Measurements from ENCODE around the gene PLCL1. TPM values are rescaled to one million over a fixed set of nuclear protein-coding genes. Genes with fewer than 3 reads are reported as not detected.

PLCL1 gene
- total and polyA plus RNA-seq, 8 donors, result 0.38 to 1.5 (median 0.73) TPM

DNA sequence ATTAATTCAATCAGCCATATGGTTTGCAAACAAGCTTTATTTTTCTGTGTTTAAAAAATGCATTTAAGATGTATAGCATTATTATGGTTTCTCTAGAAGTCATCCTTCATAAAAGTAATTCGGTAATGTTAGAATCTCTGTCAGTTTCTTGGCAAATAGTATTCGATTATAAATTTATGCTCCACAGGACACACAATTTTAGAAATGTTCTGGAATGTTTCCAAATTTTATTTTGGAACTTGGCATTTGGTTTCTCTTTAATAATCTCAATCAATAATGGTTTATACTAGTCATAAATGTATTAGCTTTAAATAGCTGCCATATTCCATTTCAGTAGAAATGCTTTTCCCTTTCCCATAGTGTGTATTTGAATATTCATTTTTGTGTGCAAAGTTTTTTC lies 156.4 kb downstream of the PLCL1 start:
- no peak overlapping the region for H3K27ac ChIP-seq

DNA sequence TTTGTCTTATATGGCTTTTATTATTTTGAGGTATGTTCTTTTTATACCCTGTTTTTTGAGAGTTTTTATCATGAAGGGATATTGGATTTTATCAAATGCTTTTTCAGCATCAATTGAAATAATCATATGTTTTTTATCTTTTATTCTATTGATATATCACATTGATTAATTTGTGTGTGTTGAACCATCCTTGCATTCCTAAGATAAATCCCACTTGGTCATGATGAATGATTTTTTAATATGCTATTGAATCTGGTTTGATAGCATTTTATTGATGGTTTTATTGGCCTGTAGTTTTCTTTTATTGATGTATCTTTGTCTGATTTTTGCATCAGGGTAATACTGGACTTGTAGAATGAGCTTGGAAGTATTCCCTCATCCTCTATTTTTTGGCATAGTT lies 160.3 kb downstream of the PLCL1 start:
- no peaks in the 10 kb centered on the region for H3K36me3 ChIP-seq
- ATAC-seq (no peak), DNase-seq (no peak), FAIRE-seq (no peak)
- no peaks in the 10 kb centered on the region for H3K9me3 ChIP-seq
- H3K4me1 ChIP-seq, result no peaks in the 10 kb centered on the region
- TF ChIP-seq, protein P1, sequence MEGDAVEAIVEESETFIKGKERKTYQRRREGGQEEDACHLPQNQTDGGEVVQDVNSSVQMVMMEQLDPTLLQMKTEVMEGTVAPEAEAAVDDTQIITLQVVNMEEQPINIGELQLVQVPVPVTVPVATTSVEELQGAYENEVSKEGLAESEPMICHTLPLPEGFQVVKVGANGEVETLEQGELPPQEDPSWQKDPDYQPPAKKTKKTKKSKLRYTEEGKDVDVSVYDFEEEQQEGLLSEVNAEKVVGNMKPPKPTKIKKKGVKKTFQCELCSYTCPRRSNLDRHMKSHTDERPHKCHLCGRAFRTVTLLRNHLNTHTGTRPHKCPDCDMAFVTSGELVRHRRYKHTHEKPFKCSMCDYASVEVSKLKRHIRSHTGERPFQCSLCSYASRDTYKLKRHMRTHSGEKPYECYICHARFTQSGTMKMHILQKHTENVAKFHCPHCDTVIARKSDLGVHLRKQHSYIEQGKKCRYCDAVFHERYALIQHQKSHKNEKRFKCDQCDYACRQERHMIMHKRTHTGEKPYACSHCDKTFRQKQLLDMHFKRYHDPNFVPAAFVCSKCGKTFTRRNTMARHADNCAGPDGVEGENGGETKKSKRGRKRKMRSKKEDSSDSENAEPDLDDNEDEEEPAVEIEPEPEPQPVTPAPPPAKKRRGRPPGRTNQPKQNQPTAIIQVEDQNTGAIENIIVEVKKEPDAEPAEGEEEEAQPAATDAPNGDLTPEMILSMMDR (IDR thresholded peaks at IDR 0.05), result no peak
- no peaks in the 10 kb centered on the region for H3K27me3 ChIP-seq
- no peak overlapping the region for H3K4me3 ChIP-seq
- intact Hi-C loops (cut with DNase I), result no loop called here
- no peak overlapping the region for H3K27ac ChIP-seq

More for the DNA sequence above, 156.4 kb downstream of the PLCL1 start:
- H3K36me3 ChIP-seq, result no peaks in the 10 kb centered on the region
- FAIRE-seq (no peak), DNase-seq (no peak), ATAC-seq (no peak)
- H3K9me3 ChIP-seq, result no peaks in the 10 kb centered on the region
- no peak overlapping the region for H3K4me3 ChIP-seq
- TF ChIP-seq, protein P1 (IDR thresholded peaks at IDR 0.05), result no peak
- intact Hi-C loops (cut with DNase I), result no loop called here
- no peaks in the 10 kb centered on the region for H3K4me1 ChIP-seq
- WGBS, 2 donors, result 46 to 53% methylated on average over 2 of the region's 2 CpGs
- H3K27me3 ChIP-seq, result no peaks in the 10 kb centered on the region

DNA sequence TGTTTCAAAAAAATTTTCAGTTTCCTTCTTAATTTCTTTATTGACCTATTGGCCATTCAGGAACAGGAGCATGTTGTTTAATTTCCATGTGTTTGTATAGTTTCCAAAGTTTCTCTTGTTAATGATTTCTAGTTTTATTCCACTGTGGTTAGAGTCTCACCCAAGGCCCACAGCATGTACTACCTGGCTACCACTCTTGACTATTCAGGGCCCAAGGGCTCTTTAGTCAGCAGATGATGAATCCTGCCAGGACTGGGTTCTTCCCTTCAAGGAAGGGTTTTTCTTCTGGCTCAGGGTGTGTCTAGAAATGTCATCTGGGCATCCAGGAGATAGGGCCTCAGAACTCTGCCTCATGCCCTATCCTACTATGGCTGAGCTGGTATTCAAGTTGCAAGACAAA lies 161.4 kb downstream of the PLCL1 start:
- FAIRE-seq, result no peak
- ATAC-seq, result no peak
- TF ChIP-seq, protein P1 (IDR thresholded peaks at IDR 0.05), result no peak
- no peaks in the 10 kb centered on the region for H3K4me1 ChIP-seq
- no peak for DNase-seq
- no peaks in the 10 kb centered on the region for H3K9me3 ChIP-seq
- no peak overlapping the region for H3K4me3 ChIP-seq
- intact Hi-C loops (cut with DNase I), result no loop called here
- no peaks in the 10 kb centered on the region for H3K36me3 ChIP-seq
- no peaks in the 10 kb centered on the region for H3K27me3 ChIP-seq
- no peak overlapping the region for H3K27ac ChIP-seq

DNA sequence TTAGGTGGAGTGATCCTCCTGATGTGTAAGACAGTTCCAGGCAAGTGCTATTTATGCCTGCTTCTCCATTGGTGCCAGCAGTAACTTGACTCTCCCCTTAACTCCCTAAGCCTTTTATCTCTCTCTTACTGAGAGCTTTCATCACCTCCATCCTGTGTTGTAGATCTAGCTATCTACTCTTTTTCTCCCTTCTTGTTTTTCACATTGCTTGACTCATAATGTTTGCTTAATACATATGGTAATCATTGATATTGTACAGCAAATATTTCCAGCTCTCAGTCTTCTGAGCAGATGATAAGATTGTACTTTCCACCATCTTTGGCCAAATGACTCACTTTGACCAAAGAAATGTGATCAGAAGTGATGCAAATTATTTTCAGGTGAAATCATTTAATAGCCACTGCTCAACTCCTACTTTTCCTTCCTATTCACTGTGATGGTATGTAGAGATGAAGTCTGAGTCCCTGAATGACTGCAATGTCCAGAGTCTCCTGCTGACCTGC lies 165.0 kb downstream of the PLCL1 start:
- FAIRE-seq (no peak), ATAC-seq (peak in 2 of 4 donors; percentile 30 to 74), DNase-seq (no peak)
- intact Hi-C loops (cut with DNase I), result no loop called here
- no peak overlapping the region for H3K4me3 ChIP-seq
- TF ChIP-seq, protein P1 (IDR thresholded peaks at IDR 0.05), result no peak
- H3K36me3 ChIP-seq, result no peaks in the 10 kb centered on the region
- H3K27me3 ChIP-seq, result no peaks in the 10 kb centered on the region
- H3K27ac ChIP-seq, result no peak overlapping the region
- H3K9me3 ChIP-seq, result no peaks in the 10 kb centered on the region
- peaks cover 0 to 8% (median 0%) of the 10 kb centered on the region in 3 donors for H3K4me1 ChIP-seq

DNA sequence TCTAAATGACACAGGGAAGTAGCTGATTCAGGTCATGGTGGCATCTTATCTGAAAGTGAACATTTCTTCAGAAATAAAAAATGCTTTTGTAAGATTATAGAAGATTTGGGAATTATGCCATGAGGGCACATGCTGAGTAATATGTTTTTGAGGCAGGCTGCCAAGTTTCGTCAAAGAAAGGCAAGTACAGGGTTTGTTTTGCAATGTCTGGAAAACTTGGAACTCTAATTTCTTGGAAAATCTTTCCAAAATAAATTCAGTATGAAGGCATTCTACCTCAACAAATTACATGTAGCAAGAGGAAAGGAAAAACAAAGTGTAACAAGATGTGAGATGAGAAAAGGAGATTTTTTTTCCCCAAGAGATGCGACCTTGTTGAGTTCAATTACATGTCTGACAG lies 167.7 kb downstream of the PLCL1 start:
- Histone ChIP-seq H3K9me3 (no peaks in the 10 kb centered on the region), H3K4me3 (no peak overlapping the region), H3K27me3 (no peaks in the 10 kb centered on the region), H3K4me1 (peaks cover 0 to 8% (median 0%) of the 10 kb centered on the region in 3 donors), H3K27ac (no peak overlapping the region), H3K36me3 (no peaks in the 10 kb centered on the region)
- FAIRE-seq (no peak), ATAC-seq (peak in 3 of 4 donors; percentile 34 to 60 (median 56)), DNase-seq (peak in 3 of 6 donors; percentile 12 to 39 (median 30))
- WGBS, 2 donors, result 50 to 52% methylated on average over 2 of the region's 2 CpGs
- intact Hi-C loops (cut with DNase I), result no loop called here
- TF ChIP-seq, protein P1 (IDR thresholded peaks at IDR 0.05), result no peak
